HG03108 (cell line): Measurements from ENCODE around the gene NCOA6.
"Not testable (repeated sequence)": the region's sequence is repeated elsewhere in the genome, so short reads cannot be mapped to it uniquely, and the experiment has no call there.

Experiments used
- ATAC-seq: cut with Tn5 transposase; IDR thresholded peaks from one replicate; pipeline ENCODE4 v1.9.1; 2021; ENCODE audit warnings: moderate library complexity; ENCODE audit not compliant: unreplicated experiment

Gene NCOA6

DNA sequence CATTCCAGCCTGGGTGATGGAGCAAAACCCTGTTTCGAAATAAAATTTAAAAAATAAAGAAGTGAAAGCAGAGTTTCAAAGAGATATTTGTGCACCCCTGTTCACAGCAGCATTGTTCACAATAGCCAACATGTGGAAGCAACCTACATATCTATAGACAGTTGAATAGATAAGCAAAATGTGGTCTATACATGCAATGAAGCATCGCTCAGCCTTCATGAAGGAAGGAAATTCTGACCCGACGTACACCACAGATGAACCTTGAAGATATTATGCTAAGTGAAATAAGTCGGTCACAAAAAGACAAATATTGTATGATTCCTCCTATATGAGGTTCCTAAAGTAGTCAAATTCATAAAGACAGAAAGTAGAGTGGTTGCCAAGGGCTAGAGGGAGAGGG, 6.5 kb upstream of the NCOA6 start:
- no peak for ATAC-seq

- ATAC-seq = no peak
These were observed 3.7 kb upstream of the NCOA6 start for GRCh38 chr20:34829191-34829590.

DNA sequence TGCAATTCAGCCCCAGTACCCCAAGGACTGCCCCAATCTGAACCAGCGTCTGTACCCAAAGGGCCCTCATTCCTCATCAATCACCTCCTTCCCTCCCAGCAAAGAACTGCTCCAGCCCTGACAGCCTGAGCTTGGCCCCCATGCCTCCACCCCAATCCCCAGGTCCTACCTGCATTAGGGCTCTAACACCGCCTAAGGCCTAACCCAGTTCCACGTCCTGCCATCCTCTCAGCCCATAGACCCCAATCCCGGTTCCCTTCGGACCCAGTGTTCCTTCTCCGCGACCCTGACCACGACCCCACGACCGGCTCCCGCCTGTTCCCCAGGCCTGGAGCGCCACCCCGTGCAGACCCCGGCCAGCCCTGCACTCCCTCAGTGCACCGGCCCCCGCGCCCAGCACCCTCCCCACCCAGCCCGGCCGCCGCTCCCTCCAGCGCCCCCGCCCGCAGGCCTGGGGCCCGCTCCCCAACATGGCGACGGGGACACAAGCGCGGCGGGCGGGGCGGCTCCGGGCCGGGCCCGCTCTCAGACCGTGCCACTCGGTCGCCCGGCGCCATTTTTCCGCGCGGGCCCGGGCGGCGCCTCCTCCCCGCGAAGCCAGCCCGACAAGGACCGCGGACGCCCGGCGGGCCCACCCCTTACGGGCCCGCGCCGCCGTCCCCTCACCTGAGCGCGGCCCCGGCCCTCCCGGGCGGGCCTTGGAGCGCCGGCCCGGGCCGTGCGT, 483 bp downstream of the NCOA6 start:
- peak; percentile 67 for ATAC-seq

GRCh38 chr20:34824452-34824805, 1.0 kb downstream of the NCOA6 start:
- peak; percentile 65 for ATAC-seq

DNA sequence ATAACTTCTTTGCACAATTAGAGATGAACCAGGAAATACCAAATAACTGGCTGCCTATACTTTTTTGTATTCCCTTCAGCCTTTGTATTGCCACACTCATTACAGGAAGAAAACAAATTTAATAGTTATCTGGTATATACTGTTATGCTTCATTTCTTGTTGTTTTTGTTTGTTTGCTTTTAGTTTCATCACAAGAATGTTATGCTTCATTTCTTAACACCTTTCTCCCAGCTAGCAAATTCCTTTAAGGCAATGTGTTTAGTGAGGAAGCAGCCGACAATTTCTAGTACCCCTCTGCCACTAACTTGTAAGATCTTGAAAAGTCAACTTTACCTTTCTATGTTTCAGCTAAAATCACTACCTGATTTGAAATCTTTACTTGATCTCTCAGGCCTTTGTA, 1.4 kb downstream of the NCOA6 start:
- no peak for ATAC-seq

- ATAC-seq = no peak
These were observed 4.5 kb downstream of the NCOA6 start for GRCh38 chr20:34820805-34821578.

DNA sequence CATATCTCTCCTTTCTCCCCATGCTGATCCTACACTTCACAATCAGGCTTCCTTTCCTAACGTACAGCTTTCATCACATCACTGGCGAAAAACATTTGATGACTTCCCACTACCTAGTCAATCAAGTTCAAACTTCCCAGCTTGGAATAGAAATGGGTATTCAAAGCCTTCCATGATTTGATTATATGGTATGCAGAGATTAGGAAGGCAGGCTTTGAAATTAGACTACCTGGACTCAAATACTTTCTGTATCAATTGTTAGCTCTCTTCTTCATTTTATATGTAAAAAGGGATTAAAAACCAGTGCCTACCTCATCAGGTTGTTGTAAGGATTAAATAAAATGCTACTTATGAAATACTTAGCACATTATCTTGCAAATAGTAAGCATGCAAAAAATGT, 7.7 kb downstream of the NCOA6 start:
- no peak for ATAC-seq

- no peak for ATAC-seq
These were observed 8.4 kb downstream of the NCOA6 start for GRCh38 chr20:34817072-34817471.

- ATAC-seq = no peak
These were observed 9.8 kb downstream of the NCOA6 start for GRCh38 chr20:34815636-34816035.

- ATAC-seq = no peak
These were observed 16.9 kb downstream of the NCOA6 start for GRCh38 chr20:34808583-34808982.

DNA sequence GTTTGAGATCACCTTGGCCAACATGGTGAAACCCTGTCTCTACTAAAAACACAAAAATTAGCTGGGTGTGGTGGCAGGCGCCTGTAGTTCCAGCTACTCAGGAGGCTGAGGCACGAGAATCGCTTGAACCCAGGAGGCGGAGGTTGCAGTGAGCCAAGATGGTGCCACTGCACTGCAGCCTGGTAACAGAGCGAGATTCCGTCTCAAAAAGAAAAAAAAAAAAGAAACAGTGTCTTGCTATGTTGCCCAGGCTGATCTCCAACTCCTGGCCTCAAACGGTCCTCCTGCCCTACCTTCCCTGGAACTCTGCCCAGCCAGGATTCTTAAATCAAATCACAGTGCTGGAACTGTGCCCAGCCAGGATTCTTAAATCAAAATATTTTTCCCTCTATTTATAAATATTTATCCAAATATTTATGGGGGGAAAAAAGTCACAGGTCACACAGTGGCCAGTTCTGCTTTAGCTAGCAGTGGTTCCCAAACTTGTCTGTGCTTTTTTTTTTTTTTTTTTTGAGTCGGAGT, 17.4 kb downstream of the NCOA6 start:
- not testable (repeated sequence) for ATAC-seq

DNA sequence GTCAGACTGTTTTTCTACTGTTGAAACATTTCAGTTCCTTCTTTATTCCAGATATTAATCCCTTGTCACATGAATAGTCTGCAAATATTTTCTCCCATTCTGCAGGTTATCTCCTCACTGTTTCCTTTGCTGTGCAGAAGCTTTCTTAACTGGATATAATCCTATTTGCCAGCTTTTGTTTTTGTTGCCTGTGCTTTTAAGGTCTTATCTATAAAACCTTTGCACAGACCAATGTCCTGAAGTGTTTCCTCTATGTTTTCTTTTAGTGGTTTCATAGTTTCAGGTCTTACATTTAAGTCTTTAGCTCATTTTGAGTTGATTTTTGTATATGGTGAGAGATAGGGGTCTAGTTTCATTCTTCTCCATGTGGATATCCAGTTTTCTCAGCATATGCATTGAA, 19.2 kb downstream of the NCOA6 start:
- no peak for ATAC-seq

- no peak for ATAC-seq
These were observed 26.6 kb downstream of the NCOA6 start for GRCh38 chr20:34798871-34799270.

DNA sequence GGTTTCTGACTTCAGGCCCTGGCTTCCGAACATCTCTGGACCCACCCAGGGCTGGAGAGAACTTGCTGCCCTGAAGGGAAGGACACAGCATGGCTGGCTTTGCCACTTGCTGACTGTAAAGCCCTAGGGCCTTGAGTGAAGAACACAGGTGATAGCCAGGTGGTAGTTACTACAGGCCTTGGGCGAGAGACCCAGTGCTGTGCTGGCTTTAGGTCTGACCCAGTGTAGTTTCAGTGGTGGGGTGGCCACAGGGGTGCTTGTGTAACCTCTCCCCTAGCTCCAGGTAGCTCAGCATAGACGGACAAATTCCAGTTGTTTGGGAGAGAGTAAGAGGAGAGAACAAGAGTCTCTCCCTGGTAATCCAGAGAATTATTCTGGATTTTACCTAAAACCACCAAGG, 27.1 kb downstream of the NCOA6 start:
- ATAC-seq = no peak

- ATAC-seq = no peak
These were observed 28.1 kb downstream of the NCOA6 start for GRCh38 chr20:34797012-34797995.

DNA sequence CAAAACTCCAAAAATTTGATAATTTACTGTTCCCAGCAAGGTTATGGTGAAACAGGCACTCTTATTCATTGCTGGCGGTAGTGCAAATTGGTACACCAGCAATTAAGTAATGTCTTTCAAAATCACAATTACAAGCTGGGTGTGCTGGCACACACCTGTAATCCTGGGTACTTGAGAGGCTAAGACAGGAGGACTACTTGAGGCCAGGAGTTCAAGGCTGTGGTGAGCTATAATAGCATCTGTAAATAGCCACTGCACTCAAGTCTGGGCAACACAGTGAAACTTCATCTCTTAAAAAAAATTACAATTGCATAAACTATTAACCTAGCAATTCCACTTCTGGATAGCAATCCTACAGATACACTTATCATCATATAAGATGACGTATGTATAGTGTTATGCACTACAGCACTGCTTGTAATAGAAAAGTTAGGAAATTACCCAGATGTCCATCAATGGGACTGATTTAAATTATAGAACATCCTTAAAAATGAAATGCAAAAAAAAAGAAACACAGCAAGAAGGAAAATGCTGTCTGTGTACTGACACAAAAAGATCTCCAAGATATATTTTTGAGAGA, 31.4 kb downstream of the NCOA6 start:
- no peak for ATAC-seq

- ATAC-seq = no peak
These were observed 32.6 kb downstream of the NCOA6 start for GRCh38 chr20:34792687-34793363.

GRCh38 chr20:34791289-34792020, 34.0 kb downstream of the NCOA6 start:
- no peak for ATAC-seq

DNA sequence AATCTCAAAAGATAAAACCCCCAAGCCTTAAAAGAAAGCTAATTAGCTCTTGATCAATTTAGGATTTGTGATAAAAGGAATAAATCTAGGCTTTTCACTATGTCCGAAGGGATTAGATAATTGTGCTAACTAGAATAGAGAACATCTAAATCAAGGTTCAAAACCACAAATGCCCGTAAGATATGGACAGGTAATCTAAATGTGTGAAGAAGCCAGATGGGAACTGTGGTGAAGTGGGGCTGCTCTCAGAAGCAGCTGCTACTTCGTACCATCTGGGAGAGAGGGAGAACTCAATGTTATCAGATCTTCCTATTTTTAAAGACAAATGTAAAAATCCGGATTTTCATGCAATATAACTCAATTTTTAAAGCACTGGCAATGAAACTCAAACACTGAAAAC, 44.2 kb downstream of the NCOA6 start:
- no peak for ATAC-seq

DNA sequence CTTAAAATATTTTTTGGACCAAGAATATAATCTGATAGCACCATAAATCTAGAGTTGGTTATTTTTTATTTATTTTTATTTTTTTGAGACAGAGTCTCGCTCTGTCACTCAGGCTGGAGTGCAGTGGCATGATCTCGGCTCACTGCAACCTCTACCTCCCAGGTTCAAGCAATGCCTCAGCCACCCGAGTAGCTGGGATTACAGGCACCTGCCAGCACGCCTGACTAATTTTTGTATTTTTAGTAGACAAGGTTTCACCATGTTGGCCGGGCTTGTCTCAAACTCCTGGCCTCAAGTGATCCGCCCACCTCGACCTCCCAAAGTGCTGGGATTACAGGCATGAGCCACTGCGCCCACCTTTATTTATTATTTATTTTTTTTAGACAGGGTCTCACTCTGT, 45.2 kb downstream of the NCOA6 start:
- not testable (repeated sequence) for ATAC-seq
